IMR-90 (cell line): Measurements from ENCODE around the gene CLIC4. TPM values are rescaled to one million over a fixed set of nuclear protein-coding genes. Genes with fewer than 3 reads are reported as not detected.

Source experiments
- ATAC-seq: fragments of 200-7000 bp; cut with Tn5 transposase; 2 replicates; pipeline ENCODE4 v1.9.1; 2020; ENCODE audit warnings: low read depth, mild to moderate bottlenecking, moderate library complexity
- BruUV-seq: library from RNA; stranded (reverse); fragments of 400-500 nt; replicated peaks from 2 replicates; lab custom pipeline; 2021; lab: Mats Ljungman, UMichigan
- CTCF ChIA-PET: fragments of 300-600 bp; formaldehyde crosslinking; extraction: SDS; loops from one replicate; lab custom pipeline; 2021; ENCODE audit warnings: antibody characterized with exemption; lab: Yijun Ruan, JAX
- POLR2A ChIA-PET: fragments of 300-600 bp; sonication (Branson Sonifier 250); formaldehyde crosslinking; loops from one replicate; lab custom pipeline; 2022; ENCODE audit warnings: antibody characterized with exemption; ENCODE audit not compliant: unreplicated experiment; lab: Charles Lee
- DNase-seq: peaks from one replicate; pipeline ENCODE4 v3.0.0; 2013
- H2AFZ ChIP-seq: replicated peaks from 2 replicates; pipeline ENCODE3; 2013; ENCODE audit warnings: low read length, mild to moderate bottlenecking; ENCODE audit not compliant: poor library complexity
- H2AK5ac ChIP-seq: 2 replicates; pipeline ENCODE4 v1.6.1; 2013; ENCODE audit warnings: low read depth, low read length, inconsistent platforms
- H2AK9ac ChIP-seq: replicated peaks from 2 replicates; pipeline ENCODE3; 2013; ENCODE audit warnings: mild to moderate bottlenecking, low read depth, low read length, moderate library complexity; ENCODE audit not compliant: poor library complexity
- H2BK120ac ChIP-seq: 2 replicates; pipeline ENCODE4 v1.6.1; 2013; ENCODE audit warnings: low read depth, low read length, inconsistent platforms
- H2BK15ac ChIP-seq: 3 replicates; pipeline ENCODE4 v1.6.1; 2013; ENCODE audit warnings: low read depth, low read length, inconsistent platforms
- H2BK20ac ChIP-seq: 2 replicates; pipeline ENCODE4 v1.6.1; 2013; ENCODE audit warnings: low read depth, mild to moderate bottlenecking, inconsistent platforms, low read length, moderate library complexity
- H2BK5ac ChIP-seq: 2 replicates; pipeline ENCODE4 v1.6.1; 2013; ENCODE audit warnings: mild to moderate bottlenecking, low read depth, low read length, inconsistent platforms; ENCODE audit not compliant: poor library complexity, severe bottlenecking
- H3K14ac ChIP-seq: replicated peaks from 2 replicates; pipeline ENCODE4 v1.6.1; 2013; ENCODE audit warnings: low read depth, low read length, inconsistent platforms
- H3K18ac ChIP-seq: 2 replicates; pipeline ENCODE4 v1.6.1; 2013; ENCODE audit warnings: low read depth, low read length, control low read depth
- H3K23ac ChIP-seq: 2 replicates; pipeline ENCODE4 v1.6.1; 2013; ENCODE audit warnings: low read depth, low read length, inconsistent platforms
- H3K27ac ChIP-seq: 2 replicates; pipeline ENCODE4 v1.5.1; 2013; ENCODE audit warnings: mild to moderate bottlenecking, control low read depth, low read length; ENCODE audit not compliant: insufficient read depth
- H3K27me3 ChIP-seq: 2 replicates; pipeline ENCODE4 v1.6.1; 2013; ENCODE audit warnings: low read length; ENCODE audit not compliant: control insufficient read depth, insufficient read depth
- H3K36me3 ChIP-seq: 2 replicates; pipeline ENCODE4 v1.6.1; 2013; ENCODE audit warnings: low read length, mixed read lengths; ENCODE audit not compliant: control insufficient read depth, insufficient read depth
- H3K4ac ChIP-seq: 2 replicates; pipeline ENCODE4 v1.6.1; 2013; ENCODE audit warnings: low read depth, low read length, inconsistent platforms
- H3K4me1 ChIP-seq: 2 replicates; pipeline ENCODE4 v1.6.1; 2013; ENCODE audit warnings: low read length, mixed read lengths; ENCODE audit not compliant: control insufficient read depth, insufficient read depth
- H3K4me2 ChIP-seq: 2 replicates; pipeline ENCODE4 v1.6.1; 2013; ENCODE audit warnings: low read depth, mild to moderate bottlenecking, control low read depth, low read length, moderate library complexity
- H3K4me3 ChIP-seq: 2 replicates; pipeline ENCODE4 v1.5.1; 2013; ENCODE audit warnings: low read depth, mild to moderate bottlenecking, control low read depth, low read length, moderate library complexity; ENCODE audit not compliant: insufficient read depth
- H3K56ac ChIP-seq: 2 replicates; pipeline ENCODE4 v1.6.1; 2013; ENCODE audit warnings: low read length, inconsistent platforms; ENCODE audit not compliant: insufficient read depth; ENCODE audit errors: extremely low read depth
- H3K79me1 ChIP-seq, 2 experiments: 2 replicates each; pipeline ENCODE4 v1.6.1; 2013; ENCODE audit warnings: low read length in 2 of 2, inconsistent platforms in 1 of 2, low read depth in 1 of 2
- H3K9ac ChIP-seq: 2 replicates; pipeline ENCODE4 v1.6.1; 2013; ENCODE audit warnings: low read depth, low read length, control low read depth
- H3K9me1 ChIP-seq: 2 replicates; pipeline ENCODE4 v1.6.1; 2013; ENCODE audit warnings: low read length, inconsistent platforms; ENCODE audit not compliant: insufficient read depth
- H3K9me3 ChIP-seq: 2 replicates; pipeline ENCODE4 v1.6.1; 2013; ENCODE audit warnings: low read length; ENCODE audit not compliant: control insufficient read depth, insufficient read depth
- H4K20me1 ChIP-seq: 2 replicates; pipeline ENCODE4 v1.6.1; 2013; ENCODE audit warnings: low read length, inconsistent platforms; ENCODE audit not compliant: insufficient read depth
- H4K5ac ChIP-seq: 2 replicates; pipeline ENCODE4 v1.6.1; 2013; ENCODE audit warnings: mild to moderate bottlenecking, low read depth, low read length, control low read depth
- H4K8ac ChIP-seq, 2 experiments: 2 replicates each; pipeline ENCODE4 v1.6.1; 2013; ENCODE audit warnings: low read depth in 2 of 2, low read length in 2 of 2, control low read depth in 1 of 2, inconsistent platforms in 1 of 2
- H4K91ac ChIP-seq: 2 replicates; pipeline ENCODE4 v1.6.1; 2013; ENCODE audit warnings: low read depth, low read length, inconsistent platforms; ENCODE audit not compliant: insufficient read depth
- FOS ChIP-seq: fragments of 150-350 bp; IDR thresholded peaks from 2 replicates; pipeline ENCODE4 v1.6.1; 2016; ENCODE audit warnings: low read depth, low read length
- MAZ ChIP-seq: IDR thresholded peaks from 2 replicates; pipeline ENCODE4 v1.6.1; 2012; ENCODE audit warnings: low read depth, mild to moderate bottlenecking, low read length, improper control_type of control experiment, moderate library complexity, borderline replicate concordance
- RAD21 ChIP-seq: IDR thresholded peaks from 2 replicates; pipeline ENCODE4 v1.6.1; 2012; ENCODE audit warnings: low read length, improper control_type of control experiment
- RCOR1 ChIP-seq: IDR thresholded peaks from 2 replicates; pipeline ENCODE4 v1.6.1; 2012; ENCODE audit warnings: mild to moderate bottlenecking, low read length, improper control_type of control experiment; ENCODE audit not compliant: insufficient replicate concordance
- SMC3 ChIP-seq: fragments of 150-350 bp; IDR thresholded peaks from 2 replicates; pipeline ENCODE4 v1.6.1; 2016; ENCODE audit warnings: low read depth, mild to moderate bottlenecking, antibody characterized with exemption, low read length, moderate library complexity
- WGBS, 2 experiments: methylation state at CpG; one replicate each; pipeline versions ENCODE4 v1.1.5 to v1.1.7; 2013; ENCODE audit warnings: missing lambda C conversion rate in 2 of 2; ENCODE audit not compliant: insufficient read length in 1 of 2; ENCODE audit errors: extremely low coverage in 2 of 2; 5-methylcytosine and 5-hydroxymethylcytosine counted together
- dilution Hi-C: fragments of 300-500 bp; cut with HindIII; formaldehyde crosslinking; loops from one replicate; pipeline ENCODE4 v1.14.3; 2018; ENCODE audit warnings: low sequenced_read_pairs; ENCODE audit not compliant: unreplicated experiment
- in situ Hi-C: fragments of 300-500 bp; cut with MboI; formaldehyde crosslinking; loops from 3 replicates; pipeline ENCODE4 v1.14.3; 2019; ENCODE audit warnings: low sequenced_read_pairs, inconsistent platforms, mixed read lengths
- intact Hi-C: fragments of 100-400 bp; cut with micrococcal nuclease; formaldehyde crosslinking; loops from 2 replicates; pipeline ENCODE4 v1.10.0; 2022
- polyA plus RNA-seq, 3 experiments: library from polyadenylated mRNA; depleted of rRNA; stranded (reverse); fragments of >200 nt; gene quantifications; 2 replicates each; pipeline ENCODE4 v1.2.3, GENCODE V29; 2012; ENCODE audit warnings: low replicate concordance in 1 of 3
- total RNA-seq: library from RNA; depleted of rRNA; stranded (reverse); fragments of >200 nt; gene quantifications from 2 replicates; pipeline ENCODE4 v1.2.3, GENCODE V29; 2012

CLIC4 gene
- total and polyA plus RNA-seq, 2 of the 4 experiments (the other 2 are of a cell fraction) = 242 to 392 TPM

GRCh38 chr1:24702511-24703293, 42.5 kb upstream of the CLIC4 start:
- Histone ChIP-seq H2AK9ac (peak overlapping the region; percentile 86), H3K9ac (no peak overlapping the region), H3K56ac (no peak overlapping the region), H3K79me1 (peaks cover 0 to 25% of the 10 kb centered on the region in 2 experiments; a peak in 2 of 4 replicates), H3K27ac (no peak overlapping the region), H3K23ac (no peak overlapping the region; the same call in 1 of the 2 replicates), H2AFZ (peak overlapping the region; percentile 34), H3K4me3 (no peak overlapping the region), H3K4ac (peak overlapping the region; percentile 36; the same call in 1 of the 2 replicates), H3K18ac (no peak overlapping the region), H4K5ac (no peak overlapping the region), H3K9me3 (no peaks in the 10 kb centered on the region), H4K8ac (no peak overlapping the region), H3K4me2 (no peak overlapping the region), H4K91ac (peak overlapping the region; percentile 25), H3K14ac (0 out of 2 replicates have a peak overlapping the region, but pooled peaks have one; percentile 29), H4K20me1 (no peaks in the 10 kb centered on the region), H2BK20ac (peak overlapping the region; percentile 27; the same call in 1 of the 2 replicates), H2AK5ac (peak overlapping the region; percentile 86), H3K9me1 (peaks cover 24% of the 10 kb centered on the region), H2BK15ac (peak overlapping the region; percentile 44; the same call in 1 of the 3 replicates), H3K36me3 (no peaks in the 10 kb centered on the region), H3K27me3 (no peaks in the 10 kb centered on the region), H2BK5ac (no peak overlapping the region), H2BK120ac (peak overlapping the region; percentile 37; the same call in 1 of the 2 replicates), H3K4me1 (peaks cover 17% of the 10 kb centered on the region)
- ChIA-PET CTCF (interaction anchor here (1.0 kb wide), 1 partner anchor 14 kb away, joined by 4 read pairs; no protein-coding TSS in a partner anchor), POLR2A (no interaction called here)
- in situ Hi-C loops = no loop called here
- peak; percentile 25; the same call in 1 of the 2 replicates for TF ChIP-seq FOS
- peak; percentile 35; the same call in 1 of the 2 replicates for TF ChIP-seq MAZ
- no peak for TF ChIP-seq SMC3
- no peak for TF ChIP-seq RAD21
- peak; percentile 67 for TF ChIP-seq RCOR1
- intact Hi-C loops = no loop called here
- BruUV-seq = no TSS peak
- dilution Hi-C loops = no loop called here
- WGBS, 2 experiments = 31% methylated on average over 3 of the region's 8 CpGs; no CpG with 5 or more reads in 1 of the 2 experiments
- DNase-seq (peak; percentile 89), ATAC-seq (peak; percentile 12)
